ENCODE results near the gene COL24A1. TPM values are rescaled to one million over a fixed set of nuclear protein-coding genes. Genes with fewer than 3 reads are reported as not detected.

The COL24A1 gene
- total and polyA plus RNA-seq, 2 of the 8 experiments (the other 6 are each of a cell fraction or from before 2014, with no cell fraction given) = 0.23 to 1.1 TPM

GRCh38 chr1:85705940-85706339 is 450.6 kb downstream of the COL24A1 start:
- FAIRE-seq (no peak), DNase-seq (ENCODE audit: low read depth in 1 of 2, low spot score in 2 of 2) (no peak)
- no peak for TF ChIP-seq RFX5 (IDR thresholded peaks at IDR 0.05; ENCODE audit: borderline replicate concordance, low read depth, low read length)
- TF ChIP-seq TAF1 (IDR thresholded peaks at IDR 0.05; ENCODE audit: low read depth, low read length) = no peak
- TF ChIP-seq RNF2 (IDR thresholded peaks at IDR 0.05; ENCODE audit: borderline replicate concordance, low read depth, low read length, missing control alignments, poor library complexity, severe bottlenecking) = no peak
- TF ChIP-seq EP300 (IDR thresholded peaks at IDR 0.05; ENCODE audit: borderline replicate concordance in 1 of 2, low read depth in 2 of 2, low read length in 2 of 2) = no peak
- no peak for TF ChIP-seq MAX (IDR thresholded peaks at IDR 0.05)
- TF ChIP-seq POLR2AphosphoS5 (IDR thresholded peaks at IDR 0.05; ENCODE audit: low read depth, low read length) = no peak
- TF ChIP-seq SIN3A (conservative IDR thresholded peaks at IDR 0.05 in 1 of 2, IDR thresholded peaks at IDR 0.05 in 1 of 2; ENCODE audit: low read depth in 1 of 2, low read length in 2 of 2) = no peak
- no peak for TF ChIP-seq CREB1 (IDR thresholded peaks at IDR 0.05)
- no peak for TF ChIP-seq CHD2 (IDR thresholded peaks at IDR 0.05; ENCODE audit: low read length)
- Histone ChIP-seq H3K27ac (ENCODE audit: low read depth, low read length) (no peak overlapping the region), H3K4me3 (ENCODE audit: extremely low read depth in 1 of 4, insufficient read depth in 2 of 4, low read depth in 3 of 4, low read length in 4 of 4) (no peak overlapping the region), H3K79me2 (ENCODE audit: control insufficient read depth in 1 of 2, insufficient read depth in 2 of 2, low read length in 2 of 2) (peaks cover 0 to 52% of the 10 kb centered on the region in 2 experiments; a peak in 3 of 4 replicates), H4K8ac (ENCODE audit: extremely low read depth, insufficient read depth, low read length) (no peak overlapping the region), H2BK120ac (replicated peaks; ENCODE audit: low read depth, low read length) (no peak overlapping the region), H4K5ac (ENCODE audit: insufficient read length, low read depth, low read length) (no peak overlapping the region), H2BK5ac (ENCODE audit: low read depth, low read length) (no peak overlapping the region), H3K27me3 (replicated peaks in 1 of 4; ENCODE audit: control insufficient read depth in 3 of 4, extremely low read depth in 1 of 4, insufficient read depth in 3 of 4, low read length in 3 of 4) (no peaks in the 10 kb centered on the region), H3K36me3 (ENCODE audit: control insufficient read depth in 2 of 4, insufficient read depth in 4 of 4, low read length in 3 of 4) (peaks cover 0 to 41% (median 20%) of the 10 kb centered on the region in 4 experiments; a peak in 5 of 8 replicates), H4K20me1 (replicated peaks in 1 of 2; ENCODE audit: control insufficient read depth in 1 of 2, insufficient read depth in 2 of 2, low read length in 2 of 2) (no peaks in the 10 kb centered on the region), H2BK15ac (ENCODE audit: low read length) (no peak overlapping the region), H3K9me3 (ENCODE audit: insufficient read depth in 2 of 2, low read depth in 1 of 2, low read length in 1 of 2) (no peaks in the 10 kb centered on the region), H3K14ac (ENCODE audit: insufficient read length) (no peak overlapping the region), H3K4ac (replicated peaks; ENCODE audit: insufficient read length, low read depth, low read length) (no peak overlapping the region), H3K9ac (replicated peaks in 1 of 4; ENCODE audit: extremely low read depth in 1 of 4, low read depth in 3 of 4, low read length in 3 of 4) (no peak overlapping the region), H3K4me1 (replicated peaks in 1 of 4; ENCODE audit: control insufficient read depth in 3 of 4, insufficient read depth in 4 of 4, low read length in 3 of 4) (peaks cover 0 to 4% (median 0%) of the 10 kb centered on the region in 4 experiments; a peak in 2 of 7 replicates), H2AK5ac (ENCODE audit: low read depth, low read length) (no peak overlapping the region), H2AFZ (ENCODE audit: low read length) (no peak overlapping the region), H3K56ac (replicated peaks; ENCODE audit: insufficient read length, low read depth, low read length) (no peak overlapping the region), H4K91ac (replicated peaks; ENCODE audit: insufficient read length, low read length) (no peak overlapping the region), H3K4me2 (ENCODE audit: insufficient read depth in 1 of 2, low read depth in 2 of 2, low read length in 2 of 2) (peak overlapping the region in 1 of 2 experiments; percentile 16; a peak in 2 of 4 replicates), H3K23me2 (ENCODE audit: low read depth, low read length) (peaks cover 11% of the 10 kb centered on the region), H2BK20ac (ENCODE audit: low read length) (no peak overlapping the region), H3K23ac (ENCODE audit: insufficient read length) (no peak overlapping the region), H3K79me1 (ENCODE audit: low read depth, low read length) (peaks cover 6% of the 10 kb centered on the region), H2BK12ac (ENCODE audit: low read depth, low read length) (no peak overlapping the region), H3K18ac (ENCODE audit: extremely low read depth, low read length) (no peak overlapping the region)
- POLR2A ChIA-PET (ENCODE audit: partially characterized antibody) = interaction anchor here (1.9 kb wide), 1 partner anchor 124 kb away, joined by 8 read pairs; no protein-coding TSS in a partner anchor
- WGBS, 2 experiments (ENCODE audit: extremely low coverage in 1 of 2, insufficient coverage in 1 of 2, insufficient read length in 1 of 2, insufficient replicate concordance in 2 of 2, low coverage in 1 of 2, low lambda C conversion rate in 2 of 2, missing lambda C conversion rate in 1 of 2) = 93% methylated on average over 3 of the region's 3 CpGs; no CpG with 5 or more reads in 1 of the 2 experiments
- CTCF ChIA-PET (ENCODE audit: partially characterized antibody) = interaction anchor here (1.4 kb wide), 1 partner anchor 14 kb away, joined by 6 read pairs; no protein-coding TSS in a partner anchor

Data from H1 (cell line).